Kidney (tissue), 14 donors: ENCODE data around the gene CHP1. TPM values are rescaled to one million over a fixed set of nuclear protein-coding genes. Genes with fewer than 3 reads are reported as not detected.
"Not testable (repeated sequence)": the region's sequence is repeated elsewhere in the genome, so short reads cannot be mapped to it uniquely, and the experiment has no call there.

Experiments used
- DNase-seq, 5 donors: peaks; one replicate each; pipeline ENCODE4 v3.0.0-alpha.2; 2013 to 2020
- FAIRE-seq: peaks from 2 replicates; lab custom pipeline; 2012; peaks lifted over from hg19 to GRCh38; lab: Jason Lieb, UNC
- H3K27ac ChIP-seq, 2 donors: one replicate each; pipeline ENCODE4 v1.7.0; 2013; ENCODE audit warnings: low read depth in 2 of 2, low read length in 2 of 2, inconsistent platforms in 1 of 2
- H3K27me3 ChIP-seq: one replicate; pipeline ENCODE4 v1.7.1; 2013; ENCODE audit warnings: low read length, inconsistent platforms; ENCODE audit not compliant: control insufficient read depth, insufficient read depth
- H3K36me3 ChIP-seq, 3 donors: one replicate each; pipeline versions ENCODE4 v1.7.0 to v1.7.1; 2013; ENCODE audit warnings: low read length in 3 of 3, control low read depth in 1 of 3, inconsistent platforms in 1 of 3; ENCODE audit not compliant: insufficient read depth in 3 of 3, control insufficient read depth in 2 of 3
- H3K4me1 ChIP-seq, 3 donors: one replicate each; pipeline versions ENCODE4 v1.7.0 to v1.7.1; 2013; ENCODE audit warnings: low read length in 3 of 3, inconsistent platforms in 1 of 3, low read depth in 1 of 3; ENCODE audit not compliant: control insufficient read depth in 2 of 3, insufficient read depth in 2 of 3
- H3K4me3 ChIP-seq, 3 donors: one replicate each; pipeline versions ENCODE4 v1.7.0 to v1.8.1; 2013; ENCODE audit warnings: low read length in 3 of 3, control low read depth in 1 of 3, inconsistent platforms in 1 of 3
- H3K9ac ChIP-seq, 3 donors: one replicate each; pipeline versions ENCODE4 v1.7.0 to v1.7.1; 2013; ENCODE audit warnings: low read length in 3 of 3, control low read depth in 1 of 3, inconsistent platforms in 1 of 3
- H3K9me3 ChIP-seq, 3 donors: one replicate each; pipeline versions ENCODE4 v1.7.0 to v1.7.1; 2013; ENCODE audit warnings: low read length in 3 of 3, control low read depth in 1 of 3, inconsistent platforms in 1 of 3; ENCODE audit not compliant: control insufficient read depth in 2 of 3, insufficient read depth in 1 of 3
- CTCF ChIP-seq: IDR thresholded peaks from 3 replicates; pipeline ENCODE4 v1.5.1; 2012; ENCODE audit warnings: mild to moderate bottlenecking, moderate library complexity, borderline replicate concordance; ENCODE audit not compliant: insufficient read depth; ENCODE audit errors: extremely low read depth
- intact Hi-C: fragments of 100-400 bp; cut with DNase I; formaldehyde crosslinking; loops from one replicate; pipeline ENCODE4 v1.11.1; 2022
- polyA plus RNA-seq: library from polyadenylated mRNA; stranded (reverse); fragments of 350-450 nt; fragmentation: Illumina TruSeq; extraction: RNeasy Lipid Tissue Mini Kit (QIAGEN cat#74804); gene quantifications from one replicate; pipeline ENCODE4 v1.2.3, GENCODE V29; 2014; ENCODE audit warnings: low read depth, low replicate concordance; ENCODE audit not compliant: insufficient read depth
- total RNA-seq: library from RNA; stranded (reverse); fragmentation: NEBNext Ultra II Directional; extraction: Animal tissue kit (Norgen Biotek cat#: 25700); gene quantifications from one replicate; pipeline ENCODE4 v1.2.1, GENCODE V29; 2021
- donor health status: control.
- donor health status: control.
- donor health status: control.
- donor health status: control.
- donor health status: control.
- donor health status: DM: yes; HTN: yes; CAD: no.
- donor health status: Normal renal cell carcinoma (clear cell type).

The CHP1 gene
- total and polyA plus RNA-seq, 2 donors from 2014 or later = 85.5 to 171 TPM

DNA sequence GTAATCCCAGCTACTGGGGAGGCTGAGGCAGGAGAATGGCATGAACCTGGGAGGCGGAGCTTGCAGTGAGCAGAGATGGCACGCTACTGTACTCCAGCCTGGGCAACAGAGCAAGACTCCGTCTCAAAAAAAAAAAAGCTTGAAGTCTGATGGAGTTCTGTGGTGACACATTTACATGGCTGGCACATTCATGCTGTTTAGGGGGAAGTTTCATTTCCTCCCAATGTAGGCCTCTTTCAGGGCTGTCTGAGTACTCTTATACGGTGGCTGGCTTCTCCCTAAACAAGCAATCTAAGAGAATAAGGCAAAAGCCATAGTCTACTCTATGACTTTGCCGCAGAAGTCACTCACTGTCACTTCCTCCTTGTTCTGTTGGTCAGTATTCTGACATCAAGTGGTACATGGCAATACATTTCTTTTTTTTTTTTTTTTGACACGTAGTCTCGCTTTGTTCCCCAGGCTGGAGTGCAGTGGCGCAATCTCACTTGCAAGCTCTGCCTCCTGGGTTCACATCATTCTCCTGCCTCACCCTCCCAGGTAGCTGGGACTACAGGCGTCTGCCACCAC is 60.1 kb downstream of the CHP1 start:
- Histone ChIP-seq H3K4me1 (peaks cover 0 to 2% (median 0%) of the 10 kb centered on the region in 3 donors), H3K4me3 (no peak overlapping the region), H3K27ac (no peak overlapping the region), H3K9me3 (no peaks in the 10 kb centered on the region), H3K9ac (no peak overlapping the region), H3K36me3 (peaks cover 8 to 27% (median 9%) of the 10 kb centered on the region in 3 donors), H3K27me3 (no peaks in the 10 kb centered on the region)
- DNase-seq (no peak), FAIRE-seq (no peak)
- TF ChIP-seq CTCF = no peak
- intact Hi-C loops = no loop called here

GRCh38 chr15:41292521-41292920 is 61.5 kb downstream of the CHP1 start:
- no peak for TF ChIP-seq CTCF
- no peak overlapping the region for H3K27ac ChIP-seq
- FAIRE-seq (no peak), DNase-seq (no peak)
- no peaks in the 10 kb centered on the region for H3K9me3 ChIP-seq
- H3K9ac ChIP-seq = no peak overlapping the region
- peaks cover 0 to 2% (median 0%) of the 10 kb centered on the region in 3 donors for H3K4me1 ChIP-seq
- no peak overlapping the region for H3K4me3 ChIP-seq
- intact Hi-C loops = no loop called here
- no peaks in the 10 kb centered on the region for H3K27me3 ChIP-seq
- peaks cover 6 to 18% (median 9%) of the 10 kb centered on the region in 3 donors for H3K36me3 ChIP-seq

GRCh38 chr15:41301139-41301538 is 70.1 kb downstream of the CHP1 start:
- H3K9me3 ChIP-seq, H3K4me3 ChIP-seq, H3K27me3 ChIP-seq, H3K4me1 ChIP-seq, intact Hi-C loops, DNase-seq, H3K27ac ChIP-seq, H3K9ac ChIP-seq, FAIRE-seq: not testable (repeated sequence)
- H3K36me3 ChIP-seq = peaks cover 2 to 13% (median 2%) of the 10 kb centered on the region in 3 donors

- intact Hi-C loops = no loop called here
- Histone ChIP-seq H3K27ac (no peak overlapping the region), H3K9me3 (no peaks in the 10 kb centered on the region), H3K4me1 (no peaks in the 10 kb centered on the region), H3K9ac (no peak overlapping the region), H3K36me3 (peaks cover 2 to 13% (median 2%) of the 10 kb centered on the region in 3 donors), H3K4me3 (no peak overlapping the region), H3K27me3 (no peaks in the 10 kb centered on the region)
- FAIRE-seq (no peak), DNase-seq (no peak)
- no peak for TF ChIP-seq CTCF
These were observed 70.5 kb downstream of the CHP1 start for GRCh38 chr15:41301587-41301986.
